Measurements from ENCODE around the gene GNA12. TPM values are rescaled to one million over a fixed set of nuclear protein-coding genes. Genes with fewer than 3 reads are reported as not detected.
A peak's percentile ranks its signal among the peaks of the same experiment; 100 is the strongest.

The GNA12 gene
- total RNA-seq, 2 experiments from 2014 or later, result 14.1 to 15.0 TPM

DNA sequence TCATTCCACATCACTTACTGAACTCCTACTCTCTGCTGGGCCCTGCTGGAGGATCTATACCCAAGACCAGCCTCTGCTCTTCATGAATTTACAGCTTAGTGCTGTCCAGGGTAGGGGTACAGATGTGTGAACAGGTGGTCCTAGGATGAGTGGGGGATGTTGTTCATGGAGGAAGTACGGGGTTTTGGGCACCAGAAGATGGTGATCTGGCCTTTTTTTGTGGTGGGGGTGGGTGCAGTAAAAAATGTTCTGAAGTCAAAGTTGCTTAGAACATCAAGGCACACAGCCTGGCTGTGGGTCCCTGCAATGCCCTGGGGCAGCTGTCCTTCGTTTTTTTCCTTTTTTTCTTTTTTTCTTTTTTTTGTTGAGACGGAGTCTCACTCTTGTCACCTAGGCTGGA, 34.2 kb upstream of the GNA12 start:
- Mint-ChIP-seq H3K4me1 (ENCODE audit: low read depth) (peaks cover 38% of the 10 kb centered on the region), H3K27me3 (ENCODE audit: low read depth) (no peaks in the 10 kb centered on the region), H3K9me3 (no peaks in the 10 kb centered on the region), H3K27ac (no peak overlapping the region), H3K36me3 (ENCODE audit: low read depth) (no peaks in the 10 kb centered on the region), H3K4me3 (no peak overlapping the region)
- DNase-seq, result no peak
- CTCF ChIA-PET, result interaction anchor here (0.9 to 1.2 kb wide), 2 partner anchors 8 to 9 kb away, joined by 3 to 5 read pairs; no protein-coding TSS in a partner anchor
- intact Hi-C loops (cut with micrococcal nuclease), result loop anchor here (1.0 kb wide), 1 partner anchor 13 kb away; no protein-coding TSS in a partner anchor

GRCh38 chr7:2876031-2876731, 32.1 kb upstream of the GNA12 start:
- intact Hi-C loops (cut with micrococcal nuclease), result no loop called here
- Mint-ChIP-seq H3K9me3 (no peaks in the 10 kb centered on the region), H3K36me3 (ENCODE audit: low read depth) (no peaks in the 10 kb centered on the region), H3K4me3 (no peak overlapping the region), H3K27ac (no peak overlapping the region), H3K4me1 (ENCODE audit: low read depth) (peaks cover 55% of the 10 kb centered on the region), H3K27me3 (ENCODE audit: low read depth) (no peaks in the 10 kb centered on the region)
- no peak for DNase-seq
- CTCF ChIA-PET, result interaction anchor here (1.5 kb wide), 1 partner anchor 11 kb away, joined by 3 read pairs; no protein-coding TSS in a partner anchor

DNA sequence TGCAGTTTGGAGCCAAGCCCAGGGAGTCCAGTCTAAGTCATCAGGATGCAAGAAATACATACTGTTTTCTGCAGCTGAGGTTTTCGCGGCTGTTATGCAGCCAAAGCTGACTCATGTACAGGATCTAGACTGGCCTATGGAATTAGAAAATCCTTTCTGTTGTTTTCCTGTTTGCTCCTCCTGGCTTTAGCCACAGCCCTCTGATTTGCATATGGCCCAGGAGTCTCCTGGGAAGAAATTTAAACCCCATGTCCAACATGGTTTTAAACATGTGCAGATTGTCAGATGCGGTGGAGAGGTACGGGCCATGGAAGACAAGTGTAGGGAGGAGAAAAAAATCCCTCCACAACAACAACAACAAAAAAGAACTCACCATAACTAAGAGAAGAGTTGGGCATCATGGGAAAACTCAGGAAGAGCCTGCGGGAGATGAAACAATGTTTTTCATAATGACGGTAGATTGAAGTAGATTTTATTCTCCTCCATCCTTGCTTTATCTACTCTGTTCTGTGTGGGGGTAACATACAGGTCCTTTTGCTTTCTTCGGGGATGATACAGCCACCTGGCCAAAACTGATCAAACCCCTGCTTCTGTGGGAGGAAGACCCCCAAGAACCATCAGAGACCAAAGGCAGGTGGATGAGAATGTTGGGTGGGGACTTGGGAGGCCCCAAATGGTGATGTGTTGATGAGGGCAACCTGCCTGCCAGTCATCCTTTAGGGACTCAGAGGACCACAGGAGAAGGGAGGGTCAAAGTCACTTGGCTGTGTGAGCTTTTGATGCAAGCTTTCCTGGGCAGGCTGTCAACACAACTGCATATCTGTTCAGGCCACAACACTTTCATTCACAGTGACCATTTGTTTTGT, 29.8 kb upstream of the GNA12 start:
- H3K9me3 Mint-ChIP-seq, result no peaks in the 10 kb centered on the region
- peaks cover 65% of the 10 kb centered on the region for H3K4me1 Mint-ChIP-seq (ENCODE audit: low read depth)
- no peaks in the 10 kb centered on the region for H3K27me3 Mint-ChIP-seq (ENCODE audit: low read depth)
- peak overlapping the region; percentile 81 for H3K27ac Mint-ChIP-seq
- no peaks in the 10 kb centered on the region for H3K36me3 Mint-ChIP-seq (ENCODE audit: low read depth)
- no peak for DNase-seq
- intact Hi-C loops (cut with micrococcal nuclease), result no loop called here
- no peak overlapping the region for H3K4me3 Mint-ChIP-seq
- CTCF ChIA-PET, result no interaction called here

- intact Hi-C loops (cut with micrococcal nuclease), result no loop called here
- Mint-ChIP-seq H3K4me3 (no peak overlapping the region), H3K36me3 (ENCODE audit: low read depth) (no peaks in the 10 kb centered on the region), H3K27ac (no peak overlapping the region), H3K4me1 (ENCODE audit: low read depth) (peaks cover 59% of the 10 kb centered on the region), H3K27me3 (ENCODE audit: low read depth) (no peaks in the 10 kb centered on the region), H3K9me3 (no peaks in the 10 kb centered on the region)
- no peak for DNase-seq
- CTCF ChIA-PET, result no interaction called here
Measured at GRCh38 chr7:2873146-2873545, 29.0 kb upstream of the GNA12 start.

GRCh38 chr7:2872296-2872874, 28.3 kb upstream of the GNA12 start:
- Mint-ChIP-seq H3K27ac (no peak overlapping the region), H3K4me1 (ENCODE audit: low read depth) (peaks cover 57% of the 10 kb centered on the region), H3K4me3 (no peak overlapping the region), H3K27me3 (ENCODE audit: low read depth) (no peaks in the 10 kb centered on the region), H3K9me3 (no peaks in the 10 kb centered on the region), H3K36me3 (ENCODE audit: low read depth) (no peaks in the 10 kb centered on the region)
- no peak for DNase-seq
- CTCF ChIA-PET, result no interaction called here
- intact Hi-C loops (cut with micrococcal nuclease), result no loop called here

DNA sequence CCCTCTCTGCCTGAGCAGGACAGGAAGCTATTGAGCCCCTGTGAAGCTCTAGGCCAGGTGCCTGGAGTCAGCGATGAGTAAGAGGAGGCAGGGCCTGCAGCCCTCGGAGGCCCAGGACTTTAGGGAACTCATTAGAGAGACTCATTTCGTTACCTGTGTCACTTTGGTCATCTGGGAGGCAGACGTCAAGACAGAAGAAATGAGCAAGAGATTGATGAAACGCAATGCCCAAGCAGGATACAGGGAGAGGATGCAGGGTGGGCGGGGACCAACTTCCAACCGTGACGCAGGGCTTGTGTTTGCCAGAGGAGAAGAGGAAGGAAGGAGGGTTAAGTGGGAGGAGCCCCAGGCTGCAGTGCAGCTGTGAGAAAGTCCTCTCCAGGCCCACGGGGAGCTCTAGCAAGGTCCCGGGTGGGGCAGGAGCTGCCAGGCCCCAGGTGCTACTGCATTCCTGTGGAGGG, 26.4 kb upstream of the GNA12 start:
- peak overlapping the region; percentile 72 for H3K27ac Mint-ChIP-seq
- DNase-seq, result peak; percentile 94
- no peaks in the 10 kb centered on the region for H3K27me3 Mint-ChIP-seq (ENCODE audit: low read depth)
- H3K4me3 Mint-ChIP-seq, result peak overlapping the region; percentile 61
- H3K36me3 Mint-ChIP-seq (ENCODE audit: low read depth), result no peaks in the 10 kb centered on the region
- no peaks in the 10 kb centered on the region for H3K9me3 Mint-ChIP-seq
- peaks cover 57% of the 10 kb centered on the region for H3K4me1 Mint-ChIP-seq (ENCODE audit: low read depth)
- intact Hi-C loops (cut with micrococcal nuclease), result loop anchor here (1.0 to 2.0 kb wide), 4 partner anchors 26 to 194 kb away; partner anchors contain the start of genes CARD11 and GNA12
- CTCF ChIA-PET, result interaction anchor here (0.8 to 1.6 kb wide), 3 partner anchors 8 to 194 kb away, joined by 3 to 4 read pairs (median 4); no protein-coding TSS in a partner anchor

- Mint-ChIP-seq H3K27me3 (ENCODE audit: low read depth) (no peaks in the 10 kb centered on the region), H3K27ac (peak overlapping the region; percentile 72), H3K4me3 (peak overlapping the region; percentile 61), H3K9me3 (no peaks in the 10 kb centered on the region), H3K36me3 (ENCODE audit: low read depth) (no peaks in the 10 kb centered on the region), H3K4me1 (ENCODE audit: low read depth) (peaks cover 55% of the 10 kb centered on the region)
- CTCF ChIA-PET, result interaction anchor here (0.8 to 1.6 kb wide), 3 partner anchors 8 to 192 kb away, joined by 3 to 4 read pairs (median 3); no protein-coding TSS in a partner anchor
- no peak for DNase-seq
- intact Hi-C loops (cut with micrococcal nuclease), result loop anchor here (1.0 to 10.0 kb wide), 6 partner anchors 25 to 802 kb away; partner anchors contain the start of genes CARD11 and GNA12
Measured at GRCh38 chr7:2869981-2870380, 25.9 kb upstream of the GNA12 start.

DNA sequence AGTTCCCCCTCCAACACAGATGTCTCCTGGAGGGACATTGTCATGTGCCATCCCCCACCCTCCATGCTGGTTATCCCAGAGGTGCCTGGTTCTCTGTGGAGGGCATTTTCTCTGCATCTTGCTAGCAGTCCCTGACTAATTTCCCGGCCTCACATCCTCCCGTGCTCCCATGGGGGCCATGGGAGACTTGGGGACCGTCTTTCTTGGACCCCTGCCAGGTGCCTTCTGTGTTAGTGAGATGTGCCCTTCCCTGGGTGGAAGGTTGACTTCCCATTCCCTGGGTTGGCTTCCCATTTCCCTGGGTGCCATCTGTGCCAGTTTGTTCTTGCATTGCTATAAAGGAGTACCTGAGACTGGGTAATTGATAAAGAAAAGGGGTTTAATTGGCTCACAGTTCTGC, 22.5 kb upstream of the GNA12 start:
- peaks cover 48% of the 10 kb centered on the region for H3K4me1 Mint-ChIP-seq (ENCODE audit: low read depth)

DNA sequence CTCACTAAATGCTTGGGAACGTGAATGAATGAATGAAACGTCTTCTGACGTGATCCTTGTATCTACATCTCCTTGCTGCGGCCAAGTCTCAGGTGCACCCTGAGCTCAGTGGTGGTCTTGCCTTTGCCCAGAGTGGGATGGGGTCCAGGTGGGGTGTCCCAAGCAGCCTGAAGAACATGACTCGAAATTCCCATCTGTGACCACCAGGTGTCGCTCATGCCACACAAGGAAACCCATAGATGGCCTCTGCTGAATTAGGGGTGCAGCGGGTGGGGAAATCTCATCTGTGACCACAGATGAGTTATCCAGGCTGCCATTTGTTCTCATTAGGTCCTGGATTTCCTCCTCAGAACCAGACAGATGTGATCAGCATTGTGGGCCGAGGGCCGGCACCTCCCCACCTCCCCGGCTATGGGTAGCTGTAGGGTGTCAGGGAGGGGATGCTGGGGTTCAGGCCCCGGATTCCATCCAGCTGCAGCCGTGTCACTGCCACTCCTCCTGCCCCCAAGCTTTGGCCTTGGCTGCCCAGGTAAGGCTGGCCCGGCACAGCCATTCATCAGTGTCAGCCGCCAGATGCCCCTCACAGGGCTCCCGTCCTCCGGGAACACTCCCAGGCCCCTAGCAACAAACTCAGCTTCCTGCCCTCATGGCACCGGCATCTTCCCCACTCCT, 21.0 kb upstream of the GNA12 start:
- Mint-ChIP-seq H3K27ac (peak overlapping the region; percentile 80), H3K4me3 (peak overlapping the region; percentile 25), H3K4me1 (ENCODE audit: low read depth) (peaks cover 34% of the 10 kb centered on the region), H3K36me3 (ENCODE audit: low read depth) (no peaks in the 10 kb centered on the region), H3K27me3 (ENCODE audit: low read depth) (no peaks in the 10 kb centered on the region), H3K9me3 (no peaks in the 10 kb centered on the region)
- CTCF ChIA-PET, result interaction anchor here (0.6 to 4.4 kb wide), 37 partner anchors 10 to 808 kb away, joined by 3 to 32 read pairs (median 4); no protein-coding TSS in a partner anchor
- peak; percentile 84 for DNase-seq
- intact Hi-C loops (cut with micrococcal nuclease), result loop anchor here (1.0 to 10.0 kb wide), 7 partner anchors 13 to 1032 kb away; partner anchors contain the start of gene SDK1

More for the DNA sequence above, 22.5 kb upstream of the GNA12 start:
- H3K9me3 Mint-ChIP-seq, result no peaks in the 10 kb centered on the region
- intact Hi-C loops (cut with micrococcal nuclease), result loop anchor here (5.0 to 10.0 kb wide), 2 partner anchors 598 to 806 kb away; no protein-coding TSS in a partner anchor
- no peaks in the 10 kb centered on the region for H3K36me3 Mint-ChIP-seq (ENCODE audit: low read depth)
- H3K27me3 Mint-ChIP-seq (ENCODE audit: low read depth), result no peaks in the 10 kb centered on the region
- H3K4me3 Mint-ChIP-seq, result no peak overlapping the region
- CTCF ChIA-PET, result interaction anchor here (0.6 to 4.4 kb wide), 6 partner anchors 27 to 992 kb away, joined by 3 to 32 read pairs (median 6); no protein-coding TSS in a partner anchor
- no peak for DNase-seq
- H3K27ac Mint-ChIP-seq, result no peak overlapping the region

DNA sequence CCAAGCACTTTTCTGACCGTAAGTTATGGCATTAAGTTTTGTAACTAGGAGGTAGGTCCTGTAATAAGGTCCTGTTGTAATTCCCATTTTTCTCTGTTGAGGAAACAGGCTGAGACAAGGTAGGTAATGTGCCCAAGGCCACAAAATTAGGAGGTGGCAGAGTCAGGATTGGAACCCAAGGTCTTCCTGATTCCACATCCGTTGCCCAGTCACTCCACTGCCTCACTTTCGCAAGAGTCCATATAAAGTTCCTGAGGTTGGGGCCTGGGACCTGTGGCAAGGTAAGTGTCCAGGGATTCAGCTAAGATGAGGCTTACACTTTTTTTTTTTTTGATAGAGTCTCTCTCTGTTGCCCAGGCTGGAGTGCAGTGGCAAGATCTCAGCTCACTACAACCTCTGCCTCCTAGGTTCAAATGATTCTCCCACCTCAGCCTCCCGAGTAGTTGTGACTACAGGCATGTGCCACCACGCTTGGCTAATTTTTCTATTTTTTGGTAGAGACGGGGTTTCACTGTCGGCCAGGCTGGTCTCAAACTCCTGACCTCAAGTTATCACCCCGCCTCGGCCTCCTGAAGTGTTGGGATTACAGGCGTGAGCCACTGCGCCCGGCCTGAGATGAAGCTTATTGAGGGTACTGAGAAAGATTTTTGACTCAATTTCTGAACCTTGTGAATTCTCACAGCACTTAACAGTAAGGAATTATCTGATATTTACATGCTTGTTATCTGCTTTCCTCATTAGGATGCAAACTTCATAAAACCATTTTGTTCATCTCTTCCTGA, 20.3 kb upstream of the GNA12 start:
- no peaks in the 10 kb centered on the region for H3K9me3 Mint-ChIP-seq

More for the DNA sequence above, 20.3 kb upstream of the GNA12 start:
- intact Hi-C loops (cut with micrococcal nuclease), result loop anchor here (2.0 to 10.0 kb wide), 4 partner anchors 142 to 1032 kb away; partner anchors contain the start of gene SDK1
- Mint-ChIP-seq H3K27me3 (ENCODE audit: low read depth) (no peaks in the 10 kb centered on the region), H3K4me1 (ENCODE audit: low read depth) (peaks cover 27% of the 10 kb centered on the region), H3K36me3 (ENCODE audit: low read depth) (no peaks in the 10 kb centered on the region), H3K4me3 (peak overlapping the region; percentile 72), H3K27ac (peak overlapping the region; percentile 94)
- CTCF ChIA-PET, result interaction anchor here (0.6 to 4.4 kb wide), 24 partner anchors 11 to 808 kb away, joined by 3 to 32 read pairs (median 4); no protein-coding TSS in a partner anchor
- no peak for DNase-seq

Measured in activated naive CD4-positive, alpha-beta T cell treated with anti-CD3 and anti-CD28 coated beads for 36 hours (primary cell).